DMS79 treated with DMSO at 0.1 percent for 48 hours (cell line): ENCODE results near the gene PRRX1.

Source experiments
- DNase-seq: peaks from one replicate; lab custom pipeline; 2025; lab: John Stamatoyannopoulos, UW

The PRRX1 gene

GRCh38 chr1:170720661-170721060 is 56.7 kb downstream of the PRRX1 start:
- no peak for DNase-seq

GRCh38 chr1:170721621-170722020 is 57.7 kb downstream of the PRRX1 start:
- DNase-seq = no peak

GRCh38 chr1:170723518-170723917 is 59.6 kb downstream of the PRRX1 start:
- DNase-seq = no peak

GRCh38 chr1:170725326-170725725 is 61.4 kb downstream of the PRRX1 start:
- no peak for DNase-seq

GRCh38 chr1:170727963-170728362 is 64.0 kb downstream of the PRRX1 start:
- DNase-seq = no peak

GRCh38 chr1:170729225-170730002 is 65.5 kb downstream of the PRRX1 start:
- DNase-seq = no peak

GRCh38 chr1:170730014-170730413 is 66.1 kb downstream of the PRRX1 start:
- no peak for DNase-seq

- DNase-seq = no peak
These were observed 66.5 kb downstream of the PRRX1 start for GRCh38 chr1:170730438-170730837.

- DNase-seq = no peak
These were observed 67.8 kb downstream of the PRRX1 start for GRCh38 chr1:170731566-170732251.

GRCh38 chr1:170732252-170732588 is 68.3 kb downstream of the PRRX1 start:
- no peak for DNase-seq

- no peak for DNase-seq
These were observed 70.7 kb downstream of the PRRX1 start for GRCh38 chr1:170734412-170735175.

- DNase-seq = no peak
These were observed 71.7 kb downstream of the PRRX1 start for GRCh38 chr1:170735366-170736263.

GRCh38 chr1:170739803-170740202 is 75.9 kb downstream of the PRRX1 start:
- DNase-seq = no peak

- no peak for DNase-seq
These were observed 77.7 kb downstream of the PRRX1 start for GRCh38 chr1:170741678-170742077.

- no peak for DNase-seq
These were observed 78.7 kb downstream of the PRRX1 start for GRCh38 chr1:170742600-170742999.

- DNase-seq = no peak
These were observed 79.2 kb downstream of the PRRX1 start for GRCh38 chr1:170743083-170743482.

GRCh38 chr1:170749549-170749948 is 85.6 kb downstream of the PRRX1 start:
- DNase-seq = no peak

GRCh38 chr1:170749959-170750358 is 86.0 kb downstream of the PRRX1 start:
- no peak for DNase-seq

- DNase-seq = no peak
These were observed 91.9 kb downstream of the PRRX1 start for GRCh38 chr1:170755795-170756194.

GRCh38 chr1:170758992-170759391 is 95.1 kb downstream of the PRRX1 start:
- DNase-seq = no peak

GRCh38 chr1:170765279-170765678 is 101.3 kb downstream of the PRRX1 start:
- no peak for DNase-seq
